ENCODE results near the gene SLC10A3.

Gene SLC10A3

DNA sequence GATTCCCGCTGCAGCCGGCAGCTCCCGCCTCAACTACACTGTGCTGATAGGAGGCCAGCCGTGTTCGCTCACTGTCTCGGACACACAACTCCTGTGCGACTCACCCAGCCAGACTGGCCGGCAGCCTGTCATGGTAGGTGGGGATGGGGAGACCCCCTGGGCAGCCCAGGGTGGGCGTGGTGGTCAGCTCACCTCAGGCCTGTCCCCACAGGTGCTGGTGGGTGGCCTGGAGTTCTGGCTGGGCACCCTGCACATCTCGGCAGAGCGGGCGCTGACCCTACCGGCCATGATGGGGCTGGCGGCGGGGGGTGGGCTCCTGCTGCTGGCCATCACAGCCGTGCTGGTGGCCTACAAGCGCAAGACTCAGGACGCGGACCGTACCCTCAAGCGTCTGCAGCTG, 22.9 kb downstream of the SLC10A3 start:
- DNase-seq (ENCODE audit: insufficient read length, low spot score) (no peak), FAIRE-seq (no peak)

DNA sequence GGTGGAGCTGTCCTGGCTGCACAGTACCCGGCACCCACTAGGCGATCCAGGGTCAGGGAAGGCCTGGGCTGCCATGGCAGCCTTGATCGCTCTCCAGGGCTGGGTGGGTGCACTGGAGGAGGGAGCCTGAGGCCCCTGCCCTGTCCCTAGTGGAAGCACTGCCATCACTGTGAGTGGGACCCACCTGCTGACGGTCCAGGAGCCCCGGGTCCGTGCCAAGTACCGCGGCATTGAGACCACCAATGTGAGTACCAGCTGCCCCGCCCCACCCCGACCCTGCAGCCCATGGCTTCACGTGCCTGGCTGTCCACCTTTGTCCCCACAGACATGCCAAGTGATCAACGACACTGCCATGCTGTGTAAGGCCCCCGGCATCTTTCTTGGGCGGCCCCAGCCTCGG, 23.5 kb downstream of the SLC10A3 start:
- DNase-seq (ENCODE audit: insufficient read length, low spot score) (no peak), FAIRE-seq (no peak)

DNA sequence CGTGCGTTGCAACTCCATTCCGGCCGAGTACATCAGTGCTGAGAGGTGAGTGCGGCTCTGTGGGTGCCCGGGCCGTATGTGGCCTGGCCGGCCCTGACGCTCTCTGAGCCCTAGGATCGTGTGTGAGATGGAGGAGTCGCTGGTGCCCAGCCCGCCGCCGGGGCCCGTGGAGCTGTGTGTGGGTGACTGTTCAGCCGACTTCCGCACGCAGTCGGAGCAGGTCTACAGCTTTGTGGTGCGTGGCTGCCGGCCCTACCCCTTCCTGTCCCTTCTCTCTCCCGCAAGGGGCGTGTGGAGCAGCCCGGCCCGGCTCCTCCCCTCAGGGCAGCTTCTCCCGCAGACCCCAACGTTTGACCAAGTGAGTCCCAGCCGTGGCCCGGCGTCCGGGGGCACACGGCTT, 24.4 kb downstream of the SLC10A3 start:
- FAIRE-seq: no peak
- DNase-seq (ENCODE audit: insufficient read length, low spot score): no peak

DNA sequence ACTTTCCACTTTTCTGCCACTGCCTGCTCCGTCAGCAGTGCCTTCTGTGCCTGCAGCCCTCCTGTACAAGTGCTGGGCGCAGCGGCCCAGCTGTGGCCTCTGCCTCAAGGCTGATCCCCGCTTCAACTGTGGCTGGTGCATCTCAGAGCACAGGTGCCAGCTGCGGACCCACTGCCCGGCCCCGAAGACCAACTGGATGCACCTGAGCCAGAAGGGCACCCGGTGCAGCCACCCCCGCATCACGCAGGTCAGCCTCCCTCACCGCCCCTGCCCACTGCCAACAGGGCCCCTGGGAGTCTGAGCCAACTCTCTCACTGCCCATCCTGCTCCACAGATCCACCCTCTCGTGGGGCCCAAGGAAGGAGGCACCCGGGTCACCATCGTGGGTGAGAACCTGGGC, 24.8 kb downstream of the SLC10A3 start:
- DNase-seq (ENCODE audit: insufficient read length, low spot score): no peak
- no peak for FAIRE-seq

DNA sequence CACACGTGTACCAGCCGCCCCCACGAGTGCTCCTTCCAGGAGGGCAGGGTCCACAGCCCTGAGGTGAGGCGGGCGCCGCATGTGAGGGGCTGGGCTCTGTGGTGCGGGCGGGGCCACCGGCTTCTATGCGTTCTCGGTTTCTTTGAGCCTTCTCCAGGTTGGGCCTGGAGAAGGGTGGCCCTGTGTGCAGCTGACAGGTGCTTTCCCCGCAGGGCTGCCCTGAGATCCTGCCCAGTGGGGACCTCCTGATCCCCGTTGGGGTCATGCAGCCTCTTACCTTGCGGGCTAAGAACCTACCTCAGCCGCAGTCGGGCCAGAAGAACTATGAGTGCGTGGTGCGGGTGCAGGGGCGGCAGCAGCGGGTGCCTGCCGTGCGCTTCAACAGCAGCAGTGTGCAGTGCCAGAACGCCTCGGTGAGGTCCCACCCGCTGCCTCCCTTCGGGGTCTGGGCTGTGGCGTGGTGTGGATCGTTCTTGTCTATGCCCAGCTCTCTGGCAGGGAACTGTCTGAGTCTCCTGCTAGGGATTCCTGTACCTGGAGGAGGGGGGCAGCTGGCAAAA, 25.5 kb downstream of the SLC10A3 start:
- no peak for DNase-seq (ENCODE audit: insufficient read length, low spot score)
- no peak for FAIRE-seq

DNA sequence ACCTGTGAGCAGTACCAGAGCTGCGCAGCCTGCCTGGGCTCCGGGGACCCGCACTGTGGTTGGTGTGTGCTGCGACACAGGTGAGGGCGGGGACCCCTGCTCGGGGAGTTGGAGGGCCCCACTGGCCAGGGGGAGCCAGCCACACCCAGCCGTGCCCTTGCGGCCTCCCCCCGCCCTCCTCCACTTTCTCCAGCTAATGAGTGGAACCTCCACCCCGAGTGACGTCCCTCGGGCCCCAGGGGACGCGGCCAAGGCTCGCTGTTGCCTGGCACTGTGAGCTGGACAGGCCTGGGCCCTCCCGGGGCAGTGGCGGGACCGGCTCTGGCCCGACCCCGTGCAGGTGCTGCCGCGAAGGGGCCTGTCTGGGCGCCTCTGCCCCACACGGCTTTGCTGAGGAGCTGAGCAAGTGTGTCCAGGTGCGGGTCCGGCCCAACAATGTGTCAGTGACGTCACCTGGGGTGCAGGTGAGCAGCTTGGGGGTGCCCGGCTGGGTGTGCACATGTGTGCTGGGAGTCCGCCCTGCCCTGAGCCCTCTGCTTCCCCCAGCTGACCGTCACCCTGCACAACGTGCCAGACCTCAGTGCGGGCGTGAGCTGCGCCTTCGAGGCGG, 26.7 kb downstream of the SLC10A3 start:
- FAIRE-seq (no peak), DNase-seq (ENCODE audit: insufficient read length, low spot score) (no peak)

DNA sequence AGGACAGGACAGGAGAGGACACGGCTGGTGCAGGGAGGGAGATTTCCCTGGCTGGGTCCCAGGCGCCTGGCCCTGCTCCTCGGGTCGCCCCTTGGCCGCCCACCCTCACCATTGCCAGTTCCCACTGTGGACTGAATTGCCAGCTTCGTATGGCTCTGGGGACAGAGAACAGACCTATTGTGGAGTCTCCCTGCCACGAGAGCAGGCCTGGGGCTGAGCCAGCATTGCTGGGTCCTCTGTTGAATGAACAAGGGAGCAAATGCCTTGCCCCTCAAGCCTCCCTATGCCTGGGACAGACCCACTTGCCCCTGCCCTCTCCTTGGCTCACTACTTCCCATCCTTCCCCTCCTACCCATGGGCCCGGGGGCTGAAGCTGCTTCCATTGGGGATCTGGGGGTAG, 28.0 kb downstream of the SLC10A3 start:
- DNase-seq (ENCODE audit: insufficient read length, low spot score) (no peak), FAIRE-seq (no peak)

DNA sequence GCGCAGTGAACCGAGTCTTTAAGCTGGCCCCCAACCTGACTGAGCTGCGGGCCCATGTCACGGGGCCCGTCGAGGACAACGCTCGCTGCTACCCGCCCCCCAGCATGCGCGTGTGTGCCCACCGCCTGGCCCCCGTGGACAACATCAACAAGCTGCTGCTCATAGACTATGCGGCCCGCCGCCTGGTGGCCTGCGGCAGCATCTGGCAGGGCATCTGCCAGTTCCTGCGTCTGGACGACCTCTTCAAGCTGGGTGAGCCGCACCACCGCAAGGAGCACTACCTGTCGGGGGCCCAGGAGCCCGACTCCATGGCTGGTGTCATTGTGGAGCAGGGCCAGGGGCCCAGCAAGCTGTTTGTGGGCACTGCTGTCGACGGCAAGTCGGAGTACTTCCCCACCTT, 30.1 kb downstream of the SLC10A3 start:
- FAIRE-seq (no peak), DNase-seq (ENCODE audit: insufficient read length, low spot score) (no peak)

DNA sequence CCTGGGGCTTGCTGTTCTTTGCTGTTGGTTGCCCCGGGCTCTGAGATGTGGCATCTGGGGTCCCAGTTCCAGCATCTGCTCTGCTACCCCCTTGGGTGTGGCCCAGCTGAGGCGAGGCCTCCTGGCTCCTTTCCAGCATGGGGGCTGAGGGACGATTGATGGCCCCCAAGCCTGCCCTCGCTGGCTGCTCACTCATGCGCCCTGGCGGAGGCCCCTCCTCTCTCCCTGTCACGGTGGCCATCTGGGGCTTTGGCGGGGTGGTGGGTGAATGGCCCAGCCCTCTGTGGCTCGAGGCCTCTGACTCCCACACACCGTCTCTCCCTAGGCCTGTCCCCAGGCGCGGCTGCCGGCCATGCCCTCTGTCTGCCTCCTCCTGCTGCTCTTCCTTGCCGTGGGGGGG, 30.6 kb downstream of the SLC10A3 start:
- FAIRE-seq: no peak
- DNase-seq (ENCODE audit: insufficient read length, low spot score): no peak

DNA sequence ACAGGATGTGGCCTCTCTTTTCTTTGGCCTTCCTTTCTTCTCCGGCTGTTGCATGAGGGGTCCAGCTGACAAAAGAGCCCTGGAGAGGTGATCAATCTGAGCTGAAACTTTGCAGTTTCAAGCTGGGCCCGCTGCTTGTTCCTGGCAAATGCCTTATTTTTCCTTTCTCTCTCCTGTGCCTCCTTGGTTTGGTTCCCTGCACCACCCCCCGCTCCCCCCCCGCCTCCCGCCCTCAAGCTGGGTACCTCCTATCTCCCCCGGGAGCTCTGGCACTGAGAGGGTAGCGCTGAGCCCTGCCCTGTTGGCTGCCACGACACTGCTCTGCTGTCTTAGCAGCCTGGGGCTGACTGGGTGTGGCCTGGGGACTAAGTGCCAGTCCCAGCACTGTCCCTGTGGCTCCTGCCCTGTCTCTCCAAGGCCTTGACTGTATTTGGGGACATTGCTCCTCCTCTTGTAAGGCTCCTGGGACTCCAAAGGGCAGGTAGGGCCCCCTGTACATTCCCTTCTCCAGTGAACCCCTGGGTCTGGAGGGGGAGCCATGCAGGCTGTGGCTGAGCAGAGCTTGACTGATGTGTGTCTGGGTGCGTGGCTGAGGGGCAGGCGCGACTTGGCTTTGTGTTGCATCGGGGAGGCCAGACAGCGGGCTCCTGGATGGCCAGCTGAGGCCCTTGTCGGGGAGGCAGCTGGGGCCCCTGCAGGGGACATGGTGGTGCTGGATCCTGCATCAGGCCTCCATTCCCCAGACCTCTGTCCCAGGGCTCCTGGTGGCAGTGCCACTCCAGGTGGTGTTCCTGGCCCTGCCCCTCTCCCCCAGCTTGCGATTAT, 31.3 kb downstream of the SLC10A3 start:
- FAIRE-seq (peak; percentile 55), DNase-seq (ENCODE audit: insufficient read length, low spot score) (no peak)

DNA sequence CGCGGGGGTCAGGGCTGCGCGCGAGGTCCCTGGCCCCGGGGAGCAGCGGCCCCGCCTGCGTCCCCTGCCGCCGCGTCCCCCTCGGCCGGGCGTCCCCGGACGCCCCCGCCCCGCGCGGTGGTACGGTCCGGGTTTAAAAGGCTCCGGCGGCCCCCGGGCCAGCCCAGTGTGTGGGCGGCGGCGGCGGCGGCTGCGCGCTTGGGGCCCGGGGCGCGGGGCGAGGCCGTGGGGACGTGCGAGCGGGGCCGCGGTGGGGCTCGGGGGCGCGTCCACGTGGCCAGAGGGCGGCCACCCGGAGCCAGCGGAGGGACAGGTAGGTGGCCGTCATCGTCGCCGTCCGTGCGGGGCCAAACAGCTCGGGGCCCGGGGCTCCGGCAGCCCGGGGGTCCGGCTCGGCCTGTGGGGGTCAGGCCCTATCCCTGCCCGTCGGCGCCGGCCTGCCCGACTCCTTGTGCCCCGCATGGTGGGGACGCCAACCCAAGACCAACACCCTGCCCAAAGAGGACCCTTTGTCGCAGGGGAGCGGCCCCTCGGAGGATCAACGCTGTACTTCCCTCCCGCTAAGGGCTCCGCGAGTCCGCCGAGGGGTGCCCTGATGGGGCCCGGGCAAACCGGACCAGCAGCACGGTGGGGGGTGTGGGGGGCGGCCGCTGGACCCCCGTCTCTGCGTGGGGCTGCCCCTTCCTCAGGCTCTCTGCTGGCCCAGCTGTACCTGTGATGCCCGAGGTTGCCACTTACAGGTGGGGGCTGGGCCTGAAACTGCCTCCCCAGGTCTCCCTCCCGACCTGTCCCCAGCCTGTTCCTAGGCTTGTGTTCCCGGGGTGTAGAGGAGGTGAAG, 32.1 kb downstream of the SLC10A3 start, which contains the start of gene PLXNA3:
PLXNA3 (plus strand) TSS at position 166 of the 838 bp plus-strand sequence. CDS start 1,903 bp downstream, outside the sequence.
- DNase-seq (ENCODE audit: insufficient read length, low spot score) (peak; percentile 53), FAIRE-seq (no peak)

DNA sequence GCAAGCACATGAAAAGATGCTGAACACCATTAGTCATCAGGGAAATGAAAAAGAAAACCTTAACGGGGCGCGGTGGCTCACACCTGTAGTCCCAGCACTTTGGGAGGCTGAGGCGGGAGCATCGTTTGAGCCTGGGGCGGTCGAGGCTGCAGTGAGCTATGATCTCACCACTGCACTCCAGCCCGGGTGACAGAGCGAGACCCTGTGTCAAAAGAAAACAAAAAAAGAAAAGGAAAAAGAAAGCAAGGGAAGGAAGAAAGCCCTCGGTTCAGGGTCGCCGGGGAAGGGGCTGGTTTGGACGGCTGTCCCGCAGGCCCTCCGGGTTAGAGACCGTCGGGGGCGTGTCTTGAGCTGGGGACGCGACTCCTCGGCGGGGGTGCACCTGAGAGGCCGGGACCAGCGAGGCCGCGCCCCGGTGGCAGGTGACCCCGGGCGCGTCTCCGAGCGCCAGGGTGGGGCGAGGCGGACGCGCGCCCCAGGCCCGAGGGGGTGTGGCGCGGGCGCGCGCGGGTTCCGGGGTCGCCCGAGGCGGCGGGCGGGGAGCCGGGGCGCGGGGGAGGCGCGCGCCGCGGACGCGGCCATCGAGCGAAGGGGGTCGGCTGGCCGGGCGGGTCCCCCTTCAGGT, 32.8 kb downstream of the SLC10A3 start:
- FAIRE-seq: peak; percentile 14
- peak; percentile 58 for DNase-seq (ENCODE audit: insufficient read length, low spot score)

DNA sequence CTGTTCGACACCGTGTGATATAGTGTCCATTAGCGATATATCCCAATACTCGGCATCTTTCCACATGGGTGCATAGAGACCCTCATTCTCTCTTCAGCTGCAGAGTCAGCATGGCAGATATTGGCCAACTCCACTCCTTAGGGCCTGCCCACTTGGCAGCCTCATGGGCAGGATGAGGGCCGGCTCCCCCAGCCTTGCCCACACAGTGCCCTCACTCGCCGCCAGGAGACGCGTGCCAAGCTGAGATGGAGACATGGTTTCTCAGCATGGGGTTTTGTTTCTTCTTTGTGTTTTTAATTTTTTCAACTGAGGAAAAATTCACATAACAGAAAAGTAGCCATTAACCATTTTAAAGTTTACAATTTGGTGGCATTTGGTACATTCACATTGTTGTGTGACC, 37.6 kb downstream of the SLC10A3 start:
- no peak for FAIRE-seq
- no peak for DNase-seq (ENCODE audit: insufficient read length, low spot score)

DNA sequence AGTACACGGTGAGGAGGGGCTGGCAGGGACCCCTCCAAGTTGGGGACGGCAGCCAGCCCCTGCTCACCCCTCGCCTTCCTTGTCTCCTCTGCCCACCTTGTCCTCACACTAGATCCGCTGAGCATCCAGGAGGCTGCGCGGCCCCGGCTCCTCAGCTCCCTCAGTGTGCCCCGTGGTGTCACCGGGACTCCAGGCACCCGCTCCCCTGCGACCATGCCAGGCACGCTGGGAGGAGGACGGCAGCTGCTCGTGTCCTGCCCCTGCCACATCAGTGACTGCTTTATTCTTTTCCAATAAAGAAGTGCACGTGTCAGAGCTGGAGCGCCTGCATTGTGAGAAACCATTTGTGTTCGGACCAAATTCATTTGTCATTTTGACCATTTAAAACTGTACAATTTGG, 40.1 kb downstream of the SLC10A3 start:
- no peak for FAIRE-seq
- no peak for DNase-seq (ENCODE audit: insufficient read length, low spot score)

DNA sequence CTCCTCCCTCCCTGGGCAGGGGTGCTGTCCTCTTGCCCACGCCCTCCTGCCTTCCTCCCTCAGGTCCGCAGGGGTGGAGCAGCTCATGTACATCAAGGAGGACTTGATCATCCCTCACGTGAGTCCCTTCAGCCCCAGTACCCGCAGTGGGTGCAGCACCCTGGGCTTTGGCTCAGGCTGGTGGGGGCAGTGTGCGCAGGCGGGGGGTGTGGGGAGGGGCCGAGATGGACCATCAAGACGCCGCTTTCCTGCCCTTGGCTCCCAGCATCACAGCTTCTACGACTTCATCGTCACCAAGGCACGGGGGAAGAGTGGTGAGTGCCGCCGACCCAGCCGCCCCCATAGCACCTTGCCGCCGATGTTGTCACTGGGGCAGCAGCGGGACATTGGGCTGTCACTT, 40.8 kb downstream of the SLC10A3 start:
- no peak for FAIRE-seq

DNA sequence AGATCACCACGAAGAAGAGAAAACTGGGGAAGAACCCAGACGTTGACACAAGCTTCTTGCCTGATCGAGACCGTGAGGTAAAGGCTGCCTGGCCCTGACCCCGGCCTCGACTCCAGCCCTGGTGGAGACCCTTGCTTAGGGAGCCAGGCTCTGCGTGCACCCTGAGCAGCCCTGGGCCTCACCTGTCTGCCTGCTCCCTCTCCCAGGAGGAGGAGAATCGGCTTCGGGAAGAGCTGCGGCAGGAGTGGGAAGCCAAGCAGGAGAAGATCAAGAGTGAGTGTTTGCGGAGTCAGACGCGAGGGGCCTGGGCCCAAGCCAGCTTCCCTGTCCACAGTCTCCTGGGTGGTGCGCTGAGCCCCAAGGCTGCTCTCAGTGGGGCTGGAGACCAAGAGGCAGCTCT, 41.9 kb downstream of the SLC10A3 start:
- DNase-seq (ENCODE audit: insufficient read length, low spot score): no peak
- no peak for FAIRE-seq

More for the DNA sequence above, 40.8 kb downstream of the SLC10A3 start:
- DNase-seq (ENCODE audit: insufficient read length, low spot score): no peak

DNA sequence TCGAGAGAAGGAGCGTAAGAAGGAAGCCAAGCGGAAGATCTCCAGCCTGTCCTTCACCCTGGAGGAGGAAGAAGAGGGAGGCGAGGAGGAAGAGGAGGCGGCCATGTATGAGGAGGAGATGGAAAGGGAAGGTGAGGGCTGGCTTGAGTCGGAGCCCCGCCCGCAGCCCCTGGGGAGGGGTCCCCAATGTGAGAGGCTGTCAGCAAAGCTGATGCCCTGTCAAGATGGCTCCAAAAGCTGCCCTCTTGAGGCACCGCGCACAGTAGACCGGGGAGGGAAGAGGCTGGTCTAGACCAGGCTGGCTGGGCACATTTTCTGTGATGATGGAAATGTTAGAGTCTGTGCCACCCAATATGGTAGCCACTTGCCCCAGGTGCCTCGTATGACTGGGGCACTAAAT, 44.0 kb downstream of the SLC10A3 start:
- no peak for DNase-seq (ENCODE audit: insufficient read length, low spot score)
- no peak for FAIRE-seq

DNA sequence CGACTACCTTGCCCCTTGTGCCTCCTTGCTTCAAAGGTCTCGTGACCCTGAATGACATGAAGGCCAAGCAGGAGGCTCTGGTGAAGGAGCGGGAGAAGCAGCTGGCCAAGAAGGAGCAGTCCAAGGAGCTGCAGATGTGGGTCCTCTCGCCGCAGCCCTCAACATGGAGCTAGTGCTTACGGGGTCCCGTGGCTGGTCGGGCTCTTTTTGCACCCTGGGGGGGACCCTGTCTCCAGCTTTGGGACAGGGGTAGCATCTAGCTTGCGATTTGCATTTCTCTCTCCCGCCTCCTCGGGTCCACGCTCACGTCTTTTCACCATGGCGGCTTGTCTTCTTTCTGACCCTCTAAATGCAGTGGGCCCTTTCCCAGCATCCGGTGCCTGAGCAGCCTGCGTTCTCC, 44.7 kb downstream of the SLC10A3 start:
- DNase-seq (ENCODE audit: insufficient read length, low spot score): no peak
- FAIRE-seq: no peak

DNA sequence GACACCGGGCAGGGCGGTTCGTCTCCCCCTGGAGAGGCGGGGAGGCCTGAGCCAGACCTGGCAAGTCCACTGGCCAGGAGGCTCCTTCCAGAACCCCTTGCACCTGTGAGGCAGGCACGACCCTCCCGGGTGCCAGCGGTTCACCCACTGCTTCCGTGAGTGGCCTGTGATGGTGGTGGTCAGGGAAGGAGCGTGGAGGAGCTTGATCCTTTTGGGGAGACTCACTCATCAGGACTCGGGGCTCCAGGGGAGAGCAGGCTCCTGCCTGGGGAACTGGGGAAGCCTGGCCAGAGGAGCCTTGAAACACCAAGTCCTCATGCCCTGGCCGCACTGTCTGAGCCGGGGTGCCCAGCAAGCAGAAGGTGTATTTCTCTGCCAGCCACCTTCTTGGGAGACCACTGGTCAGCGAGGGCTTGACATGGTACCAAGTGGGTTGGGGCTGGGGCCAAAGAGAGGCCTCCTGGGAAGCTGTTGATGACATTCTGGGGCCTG, 45.6 kb downstream of the SLC10A3 start:
- DNase-seq (ENCODE audit: insufficient read length, low spot score): no peak
- no peak for FAIRE-seq

DNA sequence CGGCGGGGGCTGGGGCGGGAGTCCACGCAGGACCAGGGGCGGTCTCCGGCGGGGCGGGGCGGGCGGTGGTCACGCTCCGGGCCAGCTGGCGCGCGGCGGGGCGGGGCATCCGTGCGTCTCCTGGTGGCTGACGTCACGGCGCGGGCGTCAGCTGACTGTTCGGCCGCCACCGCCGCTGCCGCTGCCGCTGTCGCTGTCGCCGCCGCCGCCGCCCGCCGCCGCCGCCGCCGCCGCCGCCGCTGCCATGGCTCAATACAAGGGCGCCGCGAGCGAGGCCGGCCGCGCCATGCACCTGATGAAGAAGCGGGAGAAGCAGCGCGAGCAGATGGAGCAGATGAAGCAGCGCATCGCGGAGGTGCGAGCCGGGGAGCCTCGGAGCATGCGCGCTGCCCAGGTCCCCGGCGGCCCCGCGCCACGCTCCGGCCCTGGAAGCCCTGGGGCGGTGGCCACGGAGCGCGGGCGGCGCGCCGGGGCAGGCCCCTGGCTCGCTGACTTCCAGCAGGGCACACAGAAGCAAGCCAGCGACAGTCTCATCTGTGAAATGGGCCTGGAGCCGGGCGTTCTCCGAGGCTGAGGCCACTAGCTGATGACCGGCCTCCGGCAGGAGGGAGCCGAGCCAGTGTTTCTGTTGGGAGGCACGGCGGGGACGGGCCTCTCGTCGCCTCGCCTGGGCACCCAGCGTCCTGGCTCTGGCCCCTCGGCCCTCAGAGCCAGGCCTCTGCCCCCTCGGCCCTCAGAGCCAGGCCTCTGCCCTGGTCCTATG, 46.3 kb downstream of the SLC10A3 start, which contains the start of gene FAM50A:
FAM50A (plus strand) TSS at position 150 of the 763 bp plus-strand sequence; CDS start at position 245, 95 bp downstream.
- DNase-seq (ENCODE audit: insufficient read length, low spot score): peak; percentile 86
- FAIRE-seq: peak; percentile 89
